Naive thymus-derived CD8-positive, alpha-beta T cell (primary cell): ENCODE data around the gene SLC2A3. TPM values are rescaled to one million over a fixed set of nuclear protein-coding genes. Genes with fewer than 3 reads are reported as not detected.
"Not testable (repeated sequence)": the region's sequence is repeated elsewhere in the genome, so short reads cannot be mapped to it uniquely, and the experiment has no call there.

Experiments used
- ATAC-seq, 2 donors: fragments of 150-1000 bp; cut with Tn5 transposase in 1 of 2; sonication (Bioruptor Pico), chemical (Tn5 transposase) in 1 of 2; 1 replicate in 1 of 2; 2 replicates in 1 of 2; pipeline ENCODE4 v1.10.0; 2021; ENCODE audit warnings: mild to moderate bottlenecking in 2 of 2, moderate library complexity in 2 of 2
- POLR2A ChIA-PET: fragments of 350-600 bp; sonication (Branson Sonifier 250); formaldehyde crosslinking; loops from one replicate; lab custom pipeline; 2021; ENCODE audit warnings: antibody characterized with exemption; lab: Charles Lee
- DNase-seq, 10 donors: peaks; one replicate each; pipeline versions ENCODE4 v3.0.0 to v3.0.0-alpha.2; 2020 to 2022
- H3K27ac Mint-ChIP-seq, 10 donors: one replicate each; pipeline ENCODE4 v1.8.0; 2020 to 2022; ENCODE audit warnings: mild to moderate bottlenecking in 10 of 10, mixed read lengths in 10 of 10, moderate library complexity in 4 of 10, inconsistent platforms in 1 of 10
- H3K27me3 Mint-ChIP-seq, 5 donors: one replicate each; pipeline ENCODE4 v1.8.0; 2021 to 2022; ENCODE audit warnings: mixed read lengths in 5 of 5
- H3K36me3 Mint-ChIP-seq, 3 donors: one replicate each; pipeline ENCODE4 v1.8.0; 2020 to 2022; ENCODE audit warnings: mixed read lengths in 3 of 3, mild to moderate bottlenecking in 2 of 3, inconsistent platforms in 1 of 3
- H3K4me1 Mint-ChIP-seq, 4 donors: one replicate each; pipeline ENCODE4 v1.8.0; 2021 to 2022; ENCODE audit warnings: mixed read lengths in 4 of 4
- H3K4me3 Mint-ChIP-seq, 10 donors: one replicate each; pipeline ENCODE4 v1.8.0; 2020 to 2022; ENCODE audit warnings: mild to moderate bottlenecking in 10 of 10, mixed read lengths in 10 of 10, moderate library complexity in 6 of 10, inconsistent platforms in 1 of 10
- H3K9me3 Mint-ChIP-seq, 9 donors: one replicate each; pipeline ENCODE4 v1.8.0; 2020 to 2022; ENCODE audit warnings: mixed read lengths in 9 of 9, mild to moderate bottlenecking in 3 of 9, inconsistent platforms in 1 of 9, moderate library complexity in 1 of 9
- polyA plus RNA-seq, 3 donors: library from polyadenylated mRNA; unstranded; fragments of 300-500 nt; fragmentation: Illumina TruSeq; gene quantifications; one replicate each; pipeline ENCODE4 v1.2.3, GENCODE V29; 2021
- total RNA-seq, 8 experiments: library from RNA in 2 of 8; stranded (reverse) in 2 of 8; gene quantifications; one replicate each; pipeline ENCODE4 v1.2.3 and lab custom pipeline; 2021 to 2026

The SLC2A3 gene
- total and polyA plus RNA-seq, 5 experiments from 2014 or later = 47.6 to 115 (median 88.0) TPM

DNA sequence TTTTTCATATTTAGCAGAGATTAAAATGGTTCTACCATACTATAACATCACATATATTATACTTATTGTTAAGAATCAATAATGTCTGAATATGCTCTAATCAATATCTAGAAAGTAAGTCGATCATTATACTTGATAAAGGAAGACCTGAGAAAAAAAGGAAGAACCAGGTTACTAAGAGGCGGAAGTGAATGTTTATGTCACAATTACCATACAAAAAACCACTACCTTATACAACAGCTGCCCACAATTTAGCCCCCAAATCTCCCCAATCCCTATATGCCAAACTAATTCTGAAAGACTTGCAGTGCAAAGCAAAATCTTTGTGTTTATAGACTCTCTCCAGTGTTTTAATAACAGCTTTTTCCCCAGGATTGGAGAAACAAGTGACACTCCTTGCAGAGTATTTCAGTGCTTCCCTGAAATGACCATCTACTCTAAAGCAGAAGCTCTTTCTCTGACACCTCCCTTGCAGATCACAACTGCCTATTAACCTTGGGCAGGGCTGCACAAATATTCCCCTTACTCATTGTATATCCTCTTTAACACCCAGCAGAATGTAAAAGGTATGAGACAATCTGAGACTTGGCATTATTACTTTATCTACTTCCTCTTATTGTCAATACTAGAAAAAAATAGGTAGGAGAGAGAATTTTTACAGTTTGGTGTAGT is 12.7 kb upstream of the SLC2A3 start:
- ATAC-seq (no peak), DNase-seq (no peak)
- H3K9me3 Mint-ChIP-seq = no peaks in the 10 kb centered on the region
- no peaks in the 10 kb centered on the region for H3K27me3 Mint-ChIP-seq
- H3K27ac Mint-ChIP-seq = peak overlapping the region in 5 of 10 donors; percentile 1 to 27 (median 11)
- POLR2A ChIA-PET = interaction anchor here (1.2 kb wide), 1 partner anchor 12 kb away, joined by 3 read pairs; the partner anchor contains the start of gene SLC2A3
- no peak overlapping the region for H3K4me3 Mint-ChIP-seq
- H3K4me1 Mint-ChIP-seq = peaks cover 4 to 10% (median 6%) of the 10 kb centered on the region in 4 donors
- no peaks in the 10 kb centered on the region for H3K36me3 Mint-ChIP-seq

DNA sequence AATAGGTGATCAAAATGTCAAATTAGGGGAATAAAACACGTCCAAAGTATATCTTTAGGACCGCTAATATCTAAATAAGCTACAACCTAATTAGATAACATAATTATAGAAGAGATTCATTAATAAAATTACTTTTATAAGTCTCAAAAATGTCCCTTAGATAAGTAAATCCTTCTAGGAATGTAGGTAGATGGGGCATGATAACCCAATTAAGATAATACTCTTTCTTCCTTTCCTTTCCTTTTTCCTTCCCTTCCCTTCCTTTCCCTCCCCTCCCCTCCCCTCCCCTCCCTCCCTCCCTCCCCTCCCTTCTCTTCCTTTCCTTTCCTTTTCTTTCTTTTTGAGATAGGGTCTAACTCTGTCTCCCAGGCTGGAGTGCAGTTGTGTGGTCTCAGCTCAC is 11.0 kb upstream of the SLC2A3 start:
- DNase-seq = no peak
- ATAC-seq = no peak
- peak overlapping the region in 1 of 10 donors; percentile 32 for H3K27ac Mint-ChIP-seq
- H3K9me3 Mint-ChIP-seq = no peaks in the 10 kb centered on the region
- H3K4me1 Mint-ChIP-seq = peaks cover 4 to 10% (median 6%) of the 10 kb centered on the region in 4 donors
- no peaks in the 10 kb centered on the region for H3K27me3 Mint-ChIP-seq
- H3K36me3 Mint-ChIP-seq = no peaks in the 10 kb centered on the region
- no peak overlapping the region for H3K4me3 Mint-ChIP-seq
- POLR2A ChIA-PET = no interaction called here

DNA sequence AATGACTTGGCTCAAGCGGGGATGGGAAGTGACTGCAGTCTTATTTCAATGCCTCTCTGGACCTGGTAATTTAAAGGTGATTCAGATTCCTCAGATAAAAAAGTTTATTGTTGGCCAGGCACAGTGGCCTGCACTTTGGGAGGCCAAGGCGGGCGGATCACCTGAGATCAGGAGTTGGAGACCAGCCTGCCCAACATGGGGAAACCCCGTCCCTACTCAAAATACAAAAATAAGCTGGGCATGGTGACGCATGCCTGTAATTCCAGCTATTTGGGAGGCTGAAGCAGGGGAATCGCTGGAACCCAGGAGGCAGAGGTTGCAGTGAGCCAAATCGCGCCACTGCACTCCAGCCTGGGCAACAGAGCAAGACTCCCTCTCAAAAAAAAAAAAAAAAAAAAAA is 8.8 kb upstream of the SLC2A3 start:
- not testable (repeated sequence) for ATAC-seq, H3K9me3 Mint-ChIP-seq
- POLR2A ChIA-PET = interaction anchor here (1.0 to 1.9 kb wide), 3 partner anchors 8 to 16 kb away, joined by 3 to 5 read pairs (median 4); partner anchors contain the start of gene SLC2A3

DNA sequence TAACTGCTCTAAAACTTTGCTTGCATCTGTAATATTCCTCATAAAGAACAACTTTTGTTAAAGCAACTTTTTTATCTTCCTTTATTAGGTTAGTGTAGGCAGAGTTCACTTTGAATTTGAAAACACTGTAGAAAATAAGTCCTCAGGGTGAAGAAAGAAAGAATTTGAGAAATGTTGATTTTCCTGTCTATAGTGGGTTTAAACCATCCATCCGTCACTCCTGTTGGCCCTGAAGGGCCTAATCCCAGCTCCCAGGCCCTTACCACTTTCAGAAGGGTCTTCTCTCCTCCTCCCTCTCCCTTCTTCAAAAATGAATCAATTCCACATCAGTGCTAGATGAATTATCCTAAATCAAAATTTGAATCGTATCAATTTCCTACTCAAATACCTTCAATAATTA is 4.9 kb upstream of the SLC2A3 start:
- no peaks in the 10 kb centered on the region for H3K27me3 Mint-ChIP-seq
- H3K4me3 Mint-ChIP-seq = no peak overlapping the region
- no peaks in the 10 kb centered on the region for H3K9me3 Mint-ChIP-seq
- ATAC-seq (no peak), DNase-seq (no peak)
- H3K36me3 Mint-ChIP-seq = no peaks in the 10 kb centered on the region
- H3K27ac Mint-ChIP-seq = peak overlapping the region in 2 of 10 donors; percentile 12 to 40
- H3K4me1 Mint-ChIP-seq = peaks cover 2 to 9% (median 8%) of the 10 kb centered on the region in 4 donors
- POLR2A ChIA-PET = interaction anchor here (3.5 kb wide), 1 partner anchor 20 kb away, joined by 21 read pairs; no protein-coding TSS in a partner anchor

More for the DNA sequence above, 8.8 kb upstream of the SLC2A3 start:
- H3K27ac Mint-ChIP-seq = peak overlapping the region in 1 of 10 donors; percentile 20
- H3K27me3 Mint-ChIP-seq, DNase-seq, H3K36me3 Mint-ChIP-seq, H3K4me3 Mint-ChIP-seq: not testable (repeated sequence)
- H3K4me1 Mint-ChIP-seq = peaks cover 4 to 10% (median 7%) of the 10 kb centered on the region in 4 donors

DNA sequence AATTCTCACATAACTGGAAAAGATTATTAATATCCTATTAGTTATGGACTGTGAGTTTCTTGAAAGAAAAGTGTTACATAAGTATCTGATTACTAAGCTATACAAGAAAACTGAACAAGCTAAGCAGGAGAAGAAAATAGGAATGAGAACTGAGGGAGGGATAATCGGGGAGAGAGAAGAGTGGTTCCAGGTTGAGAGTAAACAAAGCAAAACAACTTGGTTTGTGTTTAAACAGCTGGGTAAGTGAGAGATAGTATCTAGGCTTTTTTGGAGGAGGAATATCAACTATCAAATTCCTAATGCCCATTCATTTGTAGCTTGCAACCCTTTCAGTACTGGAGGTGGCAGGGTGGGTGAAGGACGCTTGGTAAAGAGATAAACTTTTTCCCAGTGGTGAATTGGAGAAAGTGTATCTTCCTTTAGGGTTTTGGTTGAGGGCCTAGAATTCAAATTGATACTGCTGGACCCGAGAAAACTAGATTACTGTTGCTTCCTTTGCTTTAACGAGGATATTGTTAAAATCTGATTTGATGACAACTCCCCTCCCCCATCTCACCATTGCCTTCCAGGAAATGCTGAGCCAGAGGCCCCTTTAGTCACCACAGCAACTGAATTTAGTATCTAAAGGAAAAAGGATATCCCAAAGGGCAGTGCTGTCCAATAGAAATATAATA is 2.0 kb upstream of the SLC2A3 start:
- peak overlapping the region in 2 of 10 donors; percentile 4 to 20 for H3K4me3 Mint-ChIP-seq
- ATAC-seq = no peak

DNA sequence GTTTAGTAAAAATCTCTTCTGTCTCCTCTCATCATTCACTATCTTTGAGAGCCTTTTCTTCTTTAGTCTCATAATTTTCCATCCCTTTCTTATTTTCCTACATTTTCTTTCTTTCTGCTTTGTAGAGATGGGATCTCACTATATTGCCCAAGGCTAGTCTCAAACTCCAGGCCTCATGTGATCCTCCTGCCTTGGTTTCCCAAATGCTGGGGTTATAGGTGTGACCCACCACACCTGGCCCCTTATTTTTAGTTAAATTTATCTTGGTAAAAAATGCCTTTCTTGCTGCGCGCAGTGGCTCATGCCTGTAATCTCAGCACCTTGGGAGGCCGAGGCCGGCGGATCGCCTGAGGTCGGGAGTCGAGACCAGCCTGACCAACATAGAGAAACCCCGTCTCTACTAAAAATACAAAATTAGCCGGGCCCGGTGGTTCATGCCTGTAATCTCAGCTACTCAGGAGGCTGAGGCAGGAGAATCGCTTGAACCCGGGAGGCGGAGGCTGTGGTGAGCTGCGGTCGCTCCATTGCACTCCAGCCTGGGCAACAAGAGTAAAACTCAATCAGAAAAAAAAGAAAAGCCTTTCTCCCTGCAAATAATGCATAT is 996 bp downstream of the SLC2A3 start:
- ATAC-seq (no peak), DNase-seq (no peak)
- POLR2A ChIA-PET = interaction anchor here (1.1 to 7.5 kb wide), 10 partner anchors 25 to 103 kb away, joined by 3 to 311 read pairs (median 14); partner anchors contain the start of gene FOXJ2
- H3K36me3 Mint-ChIP-seq = peaks cover 0 to 12% (median 0%) of the 10 kb centered on the region in 3 donors
- H3K27me3 Mint-ChIP-seq = no peaks in the 10 kb centered on the region
- peaks cover 9 to 26% (median 24%) of the 10 kb centered on the region in 4 donors for H3K4me1 Mint-ChIP-seq
- H3K27ac Mint-ChIP-seq = no peak overlapping the region
- H3K4me3 Mint-ChIP-seq = no peak overlapping the region
- no peaks in the 10 kb centered on the region for H3K9me3 Mint-ChIP-seq

More for the DNA sequence above, 2.0 kb upstream of the SLC2A3 start:
- DNase-seq = no peak
- Mint-ChIP-seq H3K27me3 (no peaks in the 10 kb centered on the region), H3K9me3 (no peaks in the 10 kb centered on the region), H3K36me3 (no peaks in the 10 kb centered on the region), H3K4me1 (peaks cover 2 to 9% (median 8%) of the 10 kb centered on the region in 4 donors), H3K27ac (peak overlapping the region in 9 of 10 donors; percentile 22 to 89 (median 50))
- POLR2A ChIA-PET = interaction anchor here (0.7 to 7.5 kb wide), 3 partner anchors 22 to 1791 kb away, joined by 3 to 311 read pairs (median 73); no protein-coding TSS in a partner anchor

DNA sequence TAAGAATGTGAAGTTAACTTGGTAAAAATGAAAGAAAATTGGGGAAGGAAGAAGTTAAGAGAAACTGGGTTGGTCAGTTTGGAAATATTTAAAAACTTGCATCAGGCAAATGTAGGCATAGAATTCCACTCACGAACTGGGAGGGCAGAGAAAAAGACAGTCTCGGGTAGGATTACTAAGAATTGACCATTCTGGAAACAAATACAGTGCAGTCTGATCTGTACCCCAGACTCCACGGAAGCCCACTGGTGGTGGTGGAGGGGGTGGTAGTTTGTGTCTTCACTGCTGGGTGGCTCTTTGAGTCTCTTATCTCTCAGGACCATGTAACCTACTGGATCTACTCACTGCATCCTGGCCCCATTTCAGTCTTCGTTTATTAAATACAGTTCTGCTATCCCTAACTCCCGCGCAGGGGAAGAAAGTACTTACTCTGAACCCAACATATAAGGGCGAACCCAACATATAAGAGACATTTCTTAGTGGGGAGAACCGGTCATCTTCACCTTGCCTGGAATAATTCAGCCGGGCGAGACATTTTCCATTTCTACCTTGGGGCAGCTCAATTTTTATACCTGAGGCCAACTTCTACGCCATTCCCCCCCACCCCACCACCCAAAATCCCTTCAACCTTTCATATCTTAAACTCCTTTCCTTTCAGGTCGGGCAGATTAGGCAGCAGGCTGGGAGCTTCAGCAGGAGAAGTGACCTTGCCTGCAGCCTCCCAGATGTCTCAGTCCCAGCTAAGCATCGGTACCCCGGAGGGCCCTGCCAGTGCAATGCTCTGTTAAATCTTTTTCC is 1.7 kb downstream of the SLC2A3 start:
- Mint-ChIP-seq H3K4me3 (no peak overlapping the region), H3K9me3 (no peaks in the 10 kb centered on the region), H3K27me3 (no peaks in the 10 kb centered on the region), H3K4me1 (peaks cover 9 to 28% (median 27%) of the 10 kb centered on the region in 4 donors), H3K36me3 (peaks cover 0 to 13% (median 4%) of the 10 kb centered on the region in 3 donors), H3K27ac (no peak overlapping the region)
- ATAC-seq = no peak
- POLR2A ChIA-PET = interaction anchor here (0.6 to 7.5 kb wide), 10 partner anchors 25 to 144 kb away, joined by 3 to 311 read pairs (median 18); partner anchors contain the start of gene FOXJ2
- peak in 1 of 10 donors; percentile 20 for DNase-seq

DNA sequence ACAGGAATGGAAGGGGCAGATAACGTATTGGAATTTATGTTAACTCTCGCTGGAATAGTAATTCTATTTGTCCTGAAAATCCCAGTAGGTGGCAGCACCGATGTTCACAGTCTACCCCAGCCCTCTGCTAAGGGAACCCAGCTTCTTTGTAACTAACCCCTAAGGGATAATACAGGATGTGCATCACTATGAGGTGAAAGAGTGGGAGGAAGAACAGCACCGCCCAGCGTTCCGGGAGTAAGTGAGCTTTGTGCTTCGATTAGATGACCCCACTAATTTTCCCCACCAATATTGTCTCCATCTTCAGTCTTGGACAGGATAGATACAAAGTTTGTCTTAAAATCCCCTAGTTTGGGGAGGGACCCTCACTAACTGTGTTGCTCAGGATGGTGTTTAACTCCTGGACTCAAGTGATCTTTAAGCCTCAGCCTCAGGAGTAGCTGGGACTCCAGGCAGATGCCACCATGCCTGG is 2.7 kb downstream of the SLC2A3 start:
- H3K4me3 Mint-ChIP-seq = no peak overlapping the region
- H3K9me3 Mint-ChIP-seq = no peaks in the 10 kb centered on the region
- H3K36me3 Mint-ChIP-seq = peaks cover 0 to 17% (median 14%) of the 10 kb centered on the region in 3 donors
- H3K4me1 Mint-ChIP-seq = peaks cover 12 to 38% (median 37%) of the 10 kb centered on the region in 4 donors
- no peak overlapping the region for H3K27ac Mint-ChIP-seq
- DNase-seq (peak; percentile 50 to 90 (median 78)), ATAC-seq (peak; percentile 78 to 83)
- H3K27me3 Mint-ChIP-seq = no peaks in the 10 kb centered on the region
- POLR2A ChIA-PET = interaction anchor here (0.8 to 7.5 kb wide), 11 partner anchors 15 to 112 kb away, joined by 3 to 311 read pairs (median 4); no protein-coding TSS in a partner anchor

DNA sequence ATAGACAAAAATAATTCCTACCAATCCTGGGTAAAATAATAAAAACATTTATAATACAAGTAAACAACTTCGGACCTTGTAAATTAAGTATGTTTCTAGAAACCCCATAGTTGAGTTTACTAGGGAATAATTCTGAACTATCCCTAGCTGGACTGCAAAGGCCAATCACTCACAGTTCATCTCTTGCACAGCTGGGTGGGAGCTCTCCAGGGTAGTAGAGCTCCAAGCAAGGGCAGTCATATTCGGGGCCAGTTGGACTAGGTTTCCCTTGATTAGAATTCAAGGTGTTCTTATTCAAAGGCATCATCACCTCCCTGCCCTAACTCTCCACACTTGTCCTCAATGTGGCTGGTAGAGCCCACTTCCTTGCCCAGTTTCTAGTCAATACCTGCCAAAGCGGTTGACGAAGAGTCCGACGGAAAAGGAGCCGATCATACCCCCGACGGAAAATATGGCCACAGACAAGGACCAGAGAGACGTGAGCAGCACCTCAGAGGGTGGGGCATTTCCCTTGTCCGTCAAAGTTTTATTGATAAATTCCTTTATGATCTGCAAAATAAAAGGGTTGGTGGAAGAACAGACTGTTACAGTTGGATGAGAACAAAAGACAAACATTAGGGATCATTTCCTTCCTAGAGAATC is 3.3 kb downstream of the SLC2A3 start:
- not testable (repeated sequence) for H3K27me3 Mint-ChIP-seq, H3K4me3 Mint-ChIP-seq, H3K9me3 Mint-ChIP-seq, ATAC-seq, H3K27ac Mint-ChIP-seq, DNase-seq
- Mint-ChIP-seq H3K4me1 (peaks cover 10 to 37% (median 35%) of the 10 kb centered on the region in 4 donors), H3K36me3 (peaks cover 0 to 21% (median 20%) of the 10 kb centered on the region in 3 donors)
- POLR2A ChIA-PET = interaction anchor here (0.6 to 7.5 kb wide), 12 partner anchors 14 to 113 kb away, joined by 3 to 311 read pairs (median 4); no protein-coding TSS in a partner anchor

DNA sequence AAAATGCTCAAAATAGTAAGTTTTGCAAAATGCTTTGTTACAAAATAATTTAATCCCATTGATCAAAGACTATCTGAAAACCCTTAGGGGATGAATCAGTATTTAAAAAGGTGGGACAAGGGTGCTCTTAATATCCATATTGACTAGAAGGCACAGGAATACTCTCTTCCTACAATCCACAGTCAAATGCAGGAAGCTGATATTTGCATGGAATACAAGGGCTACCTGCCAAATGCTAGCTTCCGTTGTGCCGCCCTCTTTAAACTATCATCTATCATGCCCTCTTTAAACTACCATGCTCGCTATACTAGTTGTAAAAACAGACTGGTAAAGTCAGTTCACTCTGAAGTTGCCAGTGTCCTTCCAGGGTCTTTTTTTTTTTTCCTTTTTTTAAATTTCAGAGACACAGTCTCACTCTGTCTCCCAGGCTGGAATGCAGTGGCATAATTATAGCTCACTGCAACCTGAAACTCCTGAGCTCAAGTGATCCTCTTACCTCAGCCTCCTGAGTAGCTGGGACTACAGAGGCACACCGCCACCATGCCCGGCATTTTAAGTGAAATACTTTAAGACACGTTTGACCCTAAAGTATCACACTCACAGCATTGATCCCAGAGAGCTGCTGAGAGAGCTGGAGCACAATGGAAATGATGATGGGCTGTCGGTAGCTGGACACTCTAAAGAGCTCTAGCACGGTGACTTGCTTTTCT is 6.7 kb downstream of the SLC2A3 start:
- Mint-ChIP-seq H3K9me3 (no peaks in the 10 kb centered on the region), H3K27me3 (no peaks in the 10 kb centered on the region), H3K4me1 (peaks cover 21 to 56% (median 52%) of the 10 kb centered on the region in 4 donors), H3K27ac (peak overlapping the region in 8 of 10 donors; percentile 10 to 84 (median 35)), H3K4me3 (peak overlapping the region in 4 of 10 donors; percentile 16 to 67 (median 42)), H3K36me3 (peaks cover 12 to 46% (median 35%) of the 10 kb centered on the region in 3 donors)
- POLR2A ChIA-PET = interaction anchor here (1.2 kb wide), 1 partner anchor 92 kb away, joined by 3 read pairs; no protein-coding TSS in a partner anchor
- ATAC-seq (no peak), DNase-seq (no peak)
